ENCODE measurements around the gene NUBPL.
"Not testable (repeated sequence)": the region's sequence is repeated elsewhere in the genome, so short reads cannot be mapped to it uniquely, and the experiment has no call there.

Gene NUBPL

DNA sequence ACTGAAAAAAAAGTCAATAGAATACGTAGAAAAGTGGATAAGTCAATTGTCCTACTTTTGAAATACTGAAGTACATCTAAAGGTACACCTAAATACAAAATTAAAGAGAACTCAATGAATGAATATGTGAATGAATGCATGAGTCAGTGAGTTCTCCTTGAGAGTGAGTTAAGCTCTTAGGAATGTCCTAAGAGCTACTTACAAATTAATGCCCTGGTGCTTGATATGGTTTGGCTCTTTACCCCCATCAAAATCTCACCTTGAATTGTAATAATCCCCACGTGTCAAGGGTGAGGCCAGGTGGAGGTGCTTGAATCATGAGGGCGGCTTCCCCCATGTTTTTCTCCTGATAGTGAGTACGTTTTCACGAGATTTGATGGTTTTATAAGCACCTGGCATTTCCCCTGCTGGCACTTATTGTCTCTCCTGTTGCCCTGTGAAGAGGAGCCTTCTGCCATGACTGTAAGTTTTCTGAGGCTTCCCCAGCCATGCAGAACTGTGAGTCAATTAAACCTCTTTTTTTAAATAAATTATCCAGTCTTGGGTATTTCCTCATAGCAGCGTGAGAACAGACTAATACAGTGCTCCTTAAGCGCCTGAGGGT, 323.7 kb downstream of the NUBPL start:
- TF ChIP-seq, protein P1, sequence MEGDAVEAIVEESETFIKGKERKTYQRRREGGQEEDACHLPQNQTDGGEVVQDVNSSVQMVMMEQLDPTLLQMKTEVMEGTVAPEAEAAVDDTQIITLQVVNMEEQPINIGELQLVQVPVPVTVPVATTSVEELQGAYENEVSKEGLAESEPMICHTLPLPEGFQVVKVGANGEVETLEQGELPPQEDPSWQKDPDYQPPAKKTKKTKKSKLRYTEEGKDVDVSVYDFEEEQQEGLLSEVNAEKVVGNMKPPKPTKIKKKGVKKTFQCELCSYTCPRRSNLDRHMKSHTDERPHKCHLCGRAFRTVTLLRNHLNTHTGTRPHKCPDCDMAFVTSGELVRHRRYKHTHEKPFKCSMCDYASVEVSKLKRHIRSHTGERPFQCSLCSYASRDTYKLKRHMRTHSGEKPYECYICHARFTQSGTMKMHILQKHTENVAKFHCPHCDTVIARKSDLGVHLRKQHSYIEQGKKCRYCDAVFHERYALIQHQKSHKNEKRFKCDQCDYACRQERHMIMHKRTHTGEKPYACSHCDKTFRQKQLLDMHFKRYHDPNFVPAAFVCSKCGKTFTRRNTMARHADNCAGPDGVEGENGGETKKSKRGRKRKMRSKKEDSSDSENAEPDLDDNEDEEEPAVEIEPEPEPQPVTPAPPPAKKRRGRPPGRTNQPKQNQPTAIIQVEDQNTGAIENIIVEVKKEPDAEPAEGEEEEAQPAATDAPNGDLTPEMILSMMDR (IDR thresholded peaks at IDR 0.05; ENCODE audit: insufficient read depth, missing control alignments), result no peak
- FAIRE-seq, result no peak
- DNase-seq (ENCODE audit: insufficient read length, low spot score), result no peak

DNA sequence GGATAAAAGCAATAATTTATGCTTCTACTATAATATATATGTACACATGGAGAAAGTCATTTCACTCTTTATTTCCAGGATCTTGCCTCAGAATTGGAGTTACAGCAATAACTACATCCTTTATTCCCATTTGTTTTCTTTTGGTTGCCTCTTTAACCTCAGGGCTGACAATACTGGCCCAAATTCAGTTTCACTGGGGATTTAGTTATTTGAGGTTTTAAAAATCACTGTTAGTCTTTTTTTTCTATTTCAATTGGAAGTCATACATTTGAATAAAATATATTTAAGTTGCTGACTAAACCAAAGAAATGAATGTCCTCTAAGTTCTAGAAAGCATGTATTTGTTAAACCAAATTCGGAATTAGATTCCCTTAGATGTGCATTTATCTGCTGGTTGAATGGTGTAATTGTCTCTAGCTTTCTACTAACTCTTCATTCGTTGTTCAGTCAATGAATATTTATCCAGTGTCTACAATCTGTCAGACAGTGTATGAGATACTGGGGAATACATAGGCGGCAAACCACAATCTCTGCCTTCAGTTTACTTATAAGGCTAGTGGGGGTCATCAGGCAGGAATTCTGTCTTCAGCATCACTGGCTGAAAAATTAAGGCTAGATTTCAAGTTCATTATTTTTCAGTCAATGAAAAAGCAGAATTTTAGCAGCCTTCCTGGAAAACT, 325.1 kb downstream of the NUBPL start:
- FAIRE-seq, result no peak
- DNase-seq (ENCODE audit: insufficient read length, low spot score), result no peak

GRCh38 chr14:31887929-31888580, 326.9 kb downstream of the NUBPL start:
- FAIRE-seq, result no peak
- no peak for DNase-seq (ENCODE audit: insufficient read length, low spot score)
- TF ChIP-seq, protein P1 (IDR thresholded peaks at IDR 0.05; ENCODE audit: insufficient read depth, missing control alignments), result no peak

More for the DNA sequence above, 325.1 kb downstream of the NUBPL start:
- TF ChIP-seq, protein P1 (IDR thresholded peaks at IDR 0.05; ENCODE audit: insufficient read depth, missing control alignments), result no peak

DNA sequence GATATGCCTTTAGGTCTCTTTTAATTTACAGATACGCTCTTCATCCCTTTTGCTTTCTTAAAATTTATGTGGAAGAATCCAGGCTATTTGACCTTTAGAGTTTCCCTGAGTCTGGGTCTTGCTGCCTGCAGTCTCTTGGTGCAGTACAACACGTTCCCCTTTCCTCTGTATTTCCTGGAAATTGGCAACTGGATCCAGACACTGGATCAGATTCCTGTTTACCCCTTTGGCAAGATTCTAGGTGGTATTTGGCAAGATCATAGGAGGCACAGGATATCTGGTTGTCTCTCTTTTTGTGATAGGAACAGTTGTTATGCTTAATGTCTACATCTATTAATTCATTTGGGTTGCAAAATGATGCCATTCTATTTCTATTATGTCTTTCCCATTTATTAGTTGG, 328.1 kb downstream of the NUBPL start:
- FAIRE-seq, result no peak
- TF ChIP-seq, protein P1 (IDR thresholded peaks at IDR 0.05; ENCODE audit: insufficient read depth, missing control alignments), result no peak
- DNase-seq (ENCODE audit: insufficient read length, low spot score), result no peak

DNA sequence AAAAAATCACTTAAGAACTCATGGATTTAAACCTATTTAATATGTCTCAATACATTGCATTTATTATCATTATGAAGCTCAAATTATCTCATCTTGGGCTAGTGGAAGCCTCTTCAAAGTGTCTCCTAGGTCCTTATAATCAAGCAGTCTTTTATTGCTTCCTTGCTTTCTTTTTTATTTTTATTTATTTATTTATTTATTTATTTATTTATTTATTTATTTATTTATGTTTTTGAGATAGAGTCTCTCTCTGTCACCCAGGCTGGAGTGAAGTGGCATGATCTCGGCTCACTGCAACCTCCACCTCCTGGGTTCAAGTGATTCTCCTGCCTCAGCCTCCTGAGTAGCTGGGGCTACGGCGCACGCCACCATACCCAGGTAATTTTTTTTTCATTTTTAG, 329.0 kb downstream of the NUBPL start:
- DNase-seq (ENCODE audit: insufficient read length, low spot score); FAIRE-seq: not testable (repeated sequence)

DNA sequence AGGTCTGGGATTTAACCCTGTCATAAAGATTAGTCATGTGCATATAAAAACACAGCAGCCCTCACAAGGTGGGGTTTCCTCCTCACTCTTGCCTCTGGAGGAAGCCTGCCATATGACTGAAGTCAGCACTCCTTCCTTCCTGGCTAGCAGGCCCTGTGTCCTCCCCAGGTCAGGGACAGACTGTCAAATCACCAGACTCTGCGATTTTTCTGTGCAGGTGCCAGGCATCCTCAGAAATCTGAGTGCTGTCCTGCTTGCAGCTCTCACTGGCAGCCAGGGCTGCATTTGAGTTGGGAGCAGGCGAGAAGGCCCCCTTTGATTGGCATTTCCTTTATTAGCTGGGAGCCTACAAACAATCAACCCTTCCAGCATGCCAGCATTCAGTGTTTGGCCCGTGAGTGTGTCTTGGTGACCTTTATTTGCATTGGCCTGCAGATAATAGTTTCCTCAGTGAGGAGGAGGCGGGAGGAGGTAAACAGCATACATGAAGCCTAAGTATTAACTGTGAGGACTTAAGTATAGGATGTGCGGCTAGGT, 332.1 kb downstream of the NUBPL start:
- DNase-seq (ENCODE audit: insufficient read length, low spot score) (no peak), FAIRE-seq (no peak)
- TF ChIP-seq, protein P1 (IDR thresholded peaks at IDR 0.05; ENCODE audit: insufficient read depth, missing control alignments), result no peak

GRCh38 chr14:31894351-31894750, 333.1 kb downstream of the NUBPL start:
- DNase-seq (ENCODE audit: insufficient read length, low spot score) (no peak), FAIRE-seq (no peak)
- TF ChIP-seq, protein P1 (IDR thresholded peaks at IDR 0.05; ENCODE audit: insufficient read depth, missing control alignments), result no peak
